Measurements from ENCODE around the gene STAB1. TPM values are rescaled to one million over a fixed set of nuclear protein-coding genes. Genes with fewer than 3 reads are reported as not detected.

The STAB1 gene
- total and polyA plus RNA-seq, 10 of the 15 experiments (the other 5 are each of a cell fraction or from before 2014, with no cell fraction given) = 0.46 TPM; not detected in 9

DNA sequence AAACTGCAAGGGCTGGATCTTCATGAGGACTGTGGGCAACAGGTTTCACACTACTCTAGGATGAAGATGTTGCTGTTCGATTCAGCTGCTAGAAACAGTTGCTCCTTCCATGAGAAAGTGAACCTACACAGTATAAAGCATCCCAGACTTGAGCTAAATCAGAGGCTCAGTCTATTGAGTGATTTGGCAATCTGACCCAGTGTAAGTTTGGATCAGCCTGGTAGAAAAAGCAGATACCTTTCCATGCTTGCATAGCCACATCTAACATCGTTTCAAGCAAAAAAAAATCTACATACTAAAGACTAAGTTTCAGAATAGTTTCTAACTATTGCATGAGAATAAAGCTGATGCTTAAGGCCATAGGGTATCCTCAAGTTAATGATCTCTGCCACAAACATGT, 45.9 kb downstream of the STAB1 start (continued):
- TF ChIP-seq TCF3 (IDR thresholded peaks at IDR 0.05; ENCODE audit: borderline replicate concordance, insufficient read depth, low read depth, low read length) = no peak
- TF ChIP-seq GABPA (IDR thresholded peaks at IDR 0.05; ENCODE audit: low read depth) = no peak
- no peak for TF ChIP-seq RCOR1 (conservative IDR thresholded peaks at IDR 0.05; ENCODE audit: low read depth, low read length)
- TF ChIP-seq SMC3 (IDR thresholded peaks at IDR 0.05; ENCODE audit: borderline replicate concordance, low read length) = no peak
- no peak for TF ChIP-seq HDAC2 (IDR thresholded peaks at IDR 0.05)
- no peak for TF ChIP-seq SMAD5 (IDR thresholded peaks at IDR 0.05; ENCODE audit: low read depth)
- TF ChIP-seq NFXL1 (IDR thresholded peaks at IDR 0.05; ENCODE audit: borderline replicate concordance) = no peak
- TF ChIP-seq GATAD2B (conservative IDR thresholded peaks at IDR 0.05; ENCODE audit: low read depth) = no peak
- TF ChIP-seq TCF12 (IDR thresholded peaks at IDR 0.05; ENCODE audit: low read depth, low read length) = no peak
- TF ChIP-seq JUND (IDR thresholded peaks at IDR 0.05; ENCODE audit: low read depth, low read length) = no peak

DNA sequence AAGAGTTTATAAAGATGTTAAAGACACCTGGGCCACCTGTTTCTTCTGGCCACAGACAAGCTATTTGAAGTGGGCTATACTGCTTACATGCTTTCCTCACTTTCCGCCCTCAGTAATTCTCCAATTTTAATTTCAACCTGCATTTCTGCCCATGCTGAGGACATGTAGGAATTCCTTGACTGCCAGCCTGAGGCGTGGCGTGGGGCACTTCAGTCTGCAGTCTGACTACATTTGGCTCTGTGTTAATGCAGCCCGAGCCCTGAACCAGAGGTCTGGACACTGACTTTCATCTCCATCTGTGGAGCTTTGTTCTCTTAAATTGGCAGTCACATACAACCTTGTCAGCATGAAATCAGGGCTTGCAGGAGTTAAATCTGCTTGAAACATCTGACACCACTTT, 49.8 kb downstream of the STAB1 start:
- H3K79me2 ChIP-seq (ENCODE audit: control insufficient read depth, insufficient read depth, low read length) = peaks cover 6% of the 10 kb centered on the region
- intact Hi-C loops (cut with micrococcal nuclease; ENCODE audit: unreplicated experiment) = no loop called here
- TF ChIP-seq MYB (IDR thresholded peaks at IDR 0.05; ENCODE audit: borderline replicate concordance, low read depth, low read length) = no peak
- TF ChIP-seq IRF4 (IDR thresholded peaks at IDR 0.05; ENCODE audit: low read depth, low read length) = no peak
- TF ChIP-seq NBN (IDR thresholded peaks at IDR 0.05) = no peak
- TF ChIP-seq RUNX3 (IDR thresholded peaks at IDR 0.05; ENCODE audit: low read length) = no peak
- no peak for TF ChIP-seq NR2C2 (IDR thresholded peaks at IDR 0.05; ENCODE audit: borderline replicate concordance, control insufficient read depth, insufficient read length, low read depth)
- TF ChIP-seq, protein P1, sequence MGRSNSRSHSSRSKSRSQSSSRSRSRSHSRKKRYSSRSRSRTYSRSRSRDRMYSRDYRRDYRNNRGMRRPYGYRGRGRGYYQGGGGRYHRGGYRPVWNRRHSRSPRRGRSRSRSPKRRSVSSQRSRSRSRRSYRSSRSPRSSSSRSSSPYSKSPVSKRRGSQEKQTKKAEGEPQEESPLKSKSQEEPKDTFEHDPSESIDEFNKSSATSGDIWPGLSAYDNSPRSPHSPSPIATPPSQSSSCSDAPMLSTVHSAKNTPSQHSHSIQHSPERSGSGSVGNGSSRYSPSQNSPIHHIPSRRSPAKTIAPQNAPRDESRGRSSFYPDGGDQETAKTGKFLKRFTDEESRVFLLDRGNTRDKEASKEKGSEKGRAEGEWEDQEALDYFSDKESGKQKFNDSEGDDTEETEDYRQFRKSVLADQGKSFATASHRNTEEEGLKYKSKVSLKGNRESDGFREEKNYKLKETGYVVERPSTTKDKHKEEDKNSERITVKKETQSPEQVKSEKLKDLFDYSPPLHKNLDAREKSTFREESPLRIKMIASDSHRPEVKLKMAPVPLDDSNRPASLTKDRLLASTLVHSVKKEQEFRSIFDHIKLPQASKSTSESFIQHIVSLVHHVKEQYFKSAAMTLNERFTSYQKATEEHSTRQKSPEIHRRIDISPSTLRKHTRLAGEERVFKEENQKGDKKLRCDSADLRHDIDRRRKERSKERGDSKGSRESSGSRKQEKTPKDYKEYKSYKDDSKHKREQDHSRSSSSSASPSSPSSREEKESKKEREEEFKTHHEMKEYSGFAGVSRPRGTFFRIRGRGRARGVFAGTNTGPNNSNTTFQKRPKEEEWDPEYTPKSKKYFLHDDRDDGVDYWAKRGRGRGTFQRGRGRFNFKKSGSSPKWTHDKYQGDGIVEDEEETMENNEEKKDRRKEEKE (IDR thresholded peaks at IDR 0.05) = no peak
- TF ChIP-seq BRCA1 (IDR thresholded peaks at IDR 0.05; ENCODE audit: low read depth, low read length) = no peak
- TF ChIP-seq PML (IDR thresholded peaks at IDR 0.05; ENCODE audit: low read length) = no peak
- TF ChIP-seq, protein P2, sequence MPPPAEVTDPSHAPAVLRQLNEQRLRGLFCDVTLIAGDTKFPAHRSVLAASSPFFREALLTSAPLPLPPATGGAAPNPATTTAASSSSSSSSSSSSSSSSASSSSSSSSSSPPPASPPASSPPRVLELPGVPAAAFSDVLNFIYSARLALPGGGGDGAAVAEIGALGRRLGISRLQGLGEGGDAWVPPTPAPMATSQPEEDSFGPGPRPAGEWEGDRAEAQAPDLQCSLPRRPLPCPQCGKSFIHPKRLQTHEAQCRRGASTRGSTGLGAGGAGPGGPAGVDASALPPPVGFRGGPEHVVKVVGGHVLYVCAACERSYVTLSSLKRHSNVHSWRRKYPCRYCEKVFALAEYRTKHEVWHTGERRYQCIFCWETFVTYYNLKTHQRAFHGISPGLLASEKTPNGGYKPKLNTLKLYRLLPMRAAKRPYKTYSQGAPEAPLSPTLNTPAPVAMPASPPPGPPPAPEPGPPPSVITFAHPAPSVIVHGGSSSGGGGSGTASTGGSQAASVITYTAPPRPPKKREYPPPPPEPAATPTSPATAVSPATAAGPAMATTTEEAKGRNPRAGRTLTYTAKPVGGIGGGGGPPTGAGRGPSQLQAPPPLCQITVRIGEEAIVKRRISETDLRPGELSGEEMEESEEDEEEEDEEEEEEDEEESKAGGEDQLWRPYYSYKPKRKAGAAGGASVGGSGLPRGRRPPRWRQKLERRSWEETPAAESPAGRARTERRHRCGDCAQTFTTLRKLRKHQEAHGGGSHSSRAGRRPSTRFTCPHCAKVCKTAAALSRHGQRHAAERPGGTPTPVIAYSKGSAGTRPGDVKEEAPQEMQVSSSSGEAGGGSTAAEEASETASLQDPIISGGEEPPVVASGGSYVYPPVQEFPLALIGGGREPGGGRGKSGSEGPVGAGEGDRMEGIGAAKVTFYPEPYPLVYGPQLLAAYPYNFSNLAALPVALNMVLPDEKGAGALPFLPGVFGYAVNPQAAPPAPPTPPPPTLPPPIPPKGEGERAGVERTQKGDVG (CRISPR knock-in tag; IDR thresholded peaks at IDR 0.05) = no peak

More for the DNA sequence above, 49.8 kb downstream of the STAB1 start:
- no peak overlapping the region for H3K4me2 ChIP-seq (ENCODE audit: control insufficient read depth, insufficient read depth)
- POLR2A ChIA-PET = interaction anchor here (1.5 kb wide), 1 partner anchor 9 kb away, joined by 7 read pairs; the partner anchor contains the start of gene UQCC5
- WGBS (ENCODE audit: insufficient coverage, insufficient replicate concordance, low lambda C conversion rate, missing lambda C conversion rate) = 98% methylated on average over 4 of the region's 4 CpGs
- no peaks in the 10 kb centered on the region for H3K4me1 ChIP-seq (ENCODE audit: control insufficient read depth, insufficient read depth, low read length)
- H3K27me3 ChIP-seq (replicated peaks in 1 of 2; ENCODE audit: control insufficient read depth in 2 of 2, insufficient read depth in 2 of 2, low read length in 1 of 2) = no peaks in the 10 kb centered on the region
- in situ Hi-C loops (cut with MboI) = no loop called here
- SMC1A ChIA-PET (ENCODE audit: uncharacterized antibody, unreplicated experiment) = interaction anchor here (0.6 to 1.0 kb wide), 2 partner anchors 149 to 860 kb away, joined by 3 read pairs; no protein-coding TSS in a partner anchor
- FAIRE-seq (no peak), DNase-seq (ENCODE audit: low read depth, low spot score) (no peak), ATAC-seq (no peak)
- H3K27ac ChIP-seq (ENCODE audit: control insufficient read depth, insufficient read depth) = no peak overlapping the region
- no peak overlapping the region for H2AFZ ChIP-seq (ENCODE audit: control insufficient read depth, low read depth, low read length)
- H3K9me3 ChIP-seq (replicated peaks; ENCODE audit: control insufficient read depth, insufficient read depth, low read length) = no peaks in the 10 kb centered on the region
- CTCF ChIA-PET = interaction anchor here (0.8 to 1.1 kb wide), 3 partner anchors 18 to 26 kb away, joined by 3 to 5 read pairs (median 3); no protein-coding TSS in a partner anchor
- H4K20me1 ChIP-seq (ENCODE audit: control insufficient read depth, insufficient read depth) = no peaks in the 10 kb centered on the region
- no TSS peak for BruUV-seq (replicated peaks)
- RAD21 ChIA-PET (ENCODE audit: unreplicated experiment) = interaction anchor here (0.7 kb wide), 1 partner anchor 9 kb away, joined by 3 read pairs; the partner anchor contains the start of gene UQCC5
- H3K4me3 ChIP-seq = no peak overlapping the region
- peaks cover 1 to 27% of the 10 kb centered on the region in 2 experiments; a peak in 3 of 4 replicates for H3K36me3 ChIP-seq (ENCODE audit: control insufficient read depth in 2 of 2, insufficient read depth in 2 of 2, low read length in 1 of 2)
- H3K9ac ChIP-seq (ENCODE audit: control insufficient read depth, insufficient read depth, low read length) = no peak overlapping the region

All from GM12878 (cell line).